ENCODE measurements around the gene LTBP1.
A peak's percentile ranks its signal among the peaks of the same experiment; 100 is the strongest.
"Not testable (repeated sequence)": the region's sequence is repeated elsewhere in the genome, so short reads cannot be mapped to it uniquely, and the experiment has no call there.

The LTBP1 gene

DNA sequence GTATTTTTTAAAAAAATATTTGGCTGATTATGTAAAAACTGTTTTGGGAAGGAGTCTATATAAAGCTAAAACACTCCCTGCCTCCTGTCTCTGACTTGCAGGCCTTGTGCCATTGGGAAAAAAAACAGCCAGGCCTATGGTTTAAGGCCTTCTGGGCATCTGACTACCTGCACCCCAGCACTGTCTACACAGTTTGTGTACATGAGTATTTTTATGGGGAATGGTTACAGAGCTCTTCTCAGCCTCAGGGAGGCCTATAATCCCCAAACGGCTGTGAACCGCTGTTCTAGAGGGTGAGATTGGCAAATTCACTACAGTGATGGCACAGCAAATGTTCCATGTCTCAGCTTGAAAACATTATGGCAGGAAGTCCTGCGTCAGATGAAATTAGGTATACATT is 96.1 kb downstream of the LTBP1 start:
- DNase-seq (ENCODE audit: low spot score), result no peak

DNA sequence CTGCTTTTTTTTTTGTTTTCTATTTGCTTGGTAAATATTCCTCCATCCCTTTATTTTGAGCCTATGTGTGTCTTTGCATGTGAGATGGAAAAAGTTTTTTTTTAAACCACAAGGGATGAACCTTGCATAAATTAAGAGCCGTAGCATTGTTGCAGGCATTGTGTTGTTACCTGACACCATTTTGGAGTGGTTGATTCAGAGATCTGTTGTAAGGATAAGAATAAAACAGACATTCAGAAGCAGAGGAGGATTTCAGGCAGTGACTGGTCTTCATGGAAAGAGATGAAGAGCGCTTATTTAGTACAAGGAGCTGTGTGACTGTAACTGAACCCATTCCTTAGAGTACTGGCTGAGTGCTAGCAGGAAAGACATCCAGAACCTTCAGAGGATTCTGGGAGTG is 101.2 kb downstream of the LTBP1 start:
- no peak for DNase-seq (ENCODE audit: low spot score)

- DNase-seq (ENCODE audit: low spot score), result peak; percentile 54
Observed at GRCh38 chr2:33051586-33052360, 105.0 kb downstream of the LTBP1 start.

DNA sequence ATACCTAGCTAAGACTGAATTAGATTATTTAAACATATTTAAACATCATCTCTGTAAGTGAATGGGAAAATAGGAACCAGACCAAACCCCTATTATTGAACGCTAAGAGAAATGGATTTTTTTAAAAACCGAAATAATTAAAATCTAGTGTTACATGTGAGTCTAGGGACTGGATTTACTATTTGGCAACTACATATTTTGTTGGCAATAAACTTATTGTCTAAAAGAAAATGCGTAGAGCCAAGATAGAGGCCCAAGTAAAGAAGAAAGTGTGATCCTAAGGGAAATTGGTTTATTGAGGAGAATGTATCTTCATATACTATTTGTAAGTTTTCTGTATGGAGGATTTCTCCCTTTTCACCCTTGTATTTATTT is 105.6 kb downstream of the LTBP1 start:
- no peak for DNase-seq (ENCODE audit: low spot score)

GRCh38 chr2:33052795-33053194 is 106.0 kb downstream of the LTBP1 start:
- not testable (repeated sequence) for DNase-seq (ENCODE audit: low spot score)

- no peak for DNase-seq (ENCODE audit: low spot score)
Observed at GRCh38 chr2:33056170-33056569, 109.4 kb downstream of the LTBP1 start.

DNA sequence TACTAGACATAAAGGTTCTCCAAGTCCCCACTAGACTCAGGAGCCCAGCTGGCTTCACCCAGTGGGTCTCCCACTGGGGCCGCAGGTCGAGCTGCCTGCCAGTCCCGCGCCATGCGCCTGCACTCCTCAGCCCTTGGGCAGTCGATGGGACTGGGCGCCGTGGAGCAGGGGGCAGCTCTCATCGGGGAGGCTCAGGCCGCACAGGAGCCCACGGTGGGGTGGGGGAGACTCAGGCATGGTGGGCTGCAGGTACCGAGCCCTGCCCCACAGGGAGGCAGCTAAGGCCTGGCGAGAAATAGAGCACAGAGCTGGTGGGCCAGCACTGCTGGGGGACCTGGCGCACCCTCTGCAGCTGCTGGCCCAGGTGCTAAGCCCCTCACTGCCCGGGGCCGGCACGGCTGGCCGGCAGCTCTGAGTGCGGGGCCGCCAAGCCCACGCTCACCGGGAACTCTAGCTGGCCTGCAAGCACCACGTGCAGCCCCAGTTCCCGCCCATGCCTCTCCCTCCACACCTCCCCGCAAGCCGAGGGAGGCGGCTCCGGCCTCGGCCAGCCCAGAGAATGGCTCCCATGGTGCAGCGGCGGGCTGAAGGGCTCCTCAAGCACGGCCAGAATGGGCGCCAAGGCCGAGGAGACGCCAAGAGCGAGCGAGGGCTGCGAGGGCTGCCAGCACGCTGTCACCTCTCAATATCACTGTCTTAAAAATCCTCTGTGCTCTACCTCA is 110.7 kb downstream of the LTBP1 start:
- not testable (repeated sequence) for DNase-seq (ENCODE audit: low spot score)

DNA sequence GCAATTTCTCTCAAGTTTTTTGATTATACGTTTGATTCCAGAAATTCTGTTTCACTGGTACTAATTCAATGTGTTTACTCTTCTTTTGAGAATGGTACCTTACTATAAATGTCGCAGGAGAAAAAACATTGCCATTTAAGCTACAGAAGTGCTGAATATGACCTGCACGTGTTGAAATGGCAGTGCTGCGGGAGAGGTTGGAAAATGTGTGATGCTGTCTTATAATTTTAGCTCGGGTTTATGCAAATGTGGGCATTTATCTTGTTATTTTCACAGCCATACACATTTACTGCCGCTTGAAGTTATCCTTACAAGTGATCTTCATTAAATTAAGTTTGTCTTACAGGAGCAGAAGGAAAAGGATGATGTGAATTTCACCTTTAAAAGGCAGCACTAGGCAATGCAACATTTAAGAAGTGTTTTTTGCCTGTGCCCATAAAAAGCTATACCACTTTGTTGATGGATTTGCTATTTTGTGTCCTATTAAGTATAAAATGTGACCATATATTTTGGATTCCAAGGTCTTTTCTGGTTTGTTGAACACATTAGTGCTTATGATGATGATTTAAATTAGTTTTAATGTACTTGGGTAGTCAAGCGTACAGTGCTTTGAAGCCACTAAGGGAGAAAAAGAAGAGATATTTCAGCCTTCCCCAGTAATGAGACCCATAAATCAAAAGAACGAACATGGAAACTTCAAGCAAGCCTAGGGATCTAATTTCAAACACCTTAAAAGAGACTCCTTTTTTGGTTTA is 112.1 kb downstream of the LTBP1 start:
- no peak for DNase-seq (ENCODE audit: low spot score)

DNA sequence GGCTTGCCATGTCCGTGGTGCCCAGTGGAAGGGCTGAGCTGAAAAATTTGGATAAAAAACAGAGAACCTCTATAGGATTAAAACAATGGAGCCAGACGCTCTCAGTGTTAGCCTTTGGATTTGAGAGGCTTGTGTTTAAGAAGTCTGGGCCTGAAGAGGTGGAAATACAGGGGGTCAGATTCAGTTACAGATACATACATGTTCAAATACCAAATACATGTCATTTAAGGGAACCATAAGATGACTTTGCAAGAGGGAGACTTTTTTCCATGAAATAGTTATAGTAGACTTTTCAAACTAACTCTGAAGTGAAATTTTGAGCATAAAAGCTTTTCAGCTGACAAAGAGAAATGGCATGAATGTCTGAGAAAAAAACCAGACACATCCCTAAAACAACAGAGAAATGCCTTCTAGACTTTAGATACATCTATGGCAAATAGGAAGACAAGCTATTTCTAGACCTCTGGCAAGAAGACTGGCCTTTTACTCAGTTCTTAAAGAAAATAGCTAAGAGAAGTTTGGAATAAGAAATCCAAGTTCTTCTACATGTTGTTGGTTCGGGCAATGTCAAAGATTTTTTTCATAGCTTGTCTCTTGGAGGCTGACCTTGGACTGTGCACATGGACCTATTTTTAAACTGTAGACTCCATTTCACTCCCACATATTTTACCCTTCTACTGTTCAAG is 112.9 kb downstream of the LTBP1 start:
- no peak for DNase-seq (ENCODE audit: low spot score)

GRCh38 chr2:33060405-33060804 is 113.7 kb downstream of the LTBP1 start:
- no peak for DNase-seq (ENCODE audit: low spot score)

DNA sequence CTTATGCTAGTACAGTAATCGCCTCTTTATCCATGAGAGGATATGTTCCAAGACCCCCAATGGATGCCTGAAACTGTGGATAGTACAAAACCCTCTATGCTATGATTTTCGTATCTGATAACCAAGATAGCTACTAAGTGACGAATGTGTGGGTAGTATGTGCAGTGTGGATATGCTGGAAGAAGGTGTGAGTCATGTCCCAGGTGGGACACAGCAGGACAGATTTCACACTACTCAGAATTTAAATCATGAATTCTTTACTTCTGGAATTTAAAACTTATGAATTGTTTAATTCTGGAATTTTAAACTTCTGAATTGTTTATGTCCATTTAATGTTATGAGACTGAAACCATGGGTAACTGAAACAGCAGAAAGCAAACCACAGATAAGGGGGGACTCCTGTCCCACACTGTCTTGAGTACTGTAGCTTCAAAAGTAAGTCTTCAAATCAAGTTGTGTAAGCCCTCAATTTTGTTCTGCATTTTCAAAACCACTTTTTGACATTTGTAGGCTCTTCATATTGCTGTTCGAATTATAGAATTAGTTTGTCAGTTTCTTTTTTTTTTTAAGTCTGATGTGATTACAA is 116.0 kb downstream of the LTBP1 start:
- no peak for DNase-seq (ENCODE audit: low spot score)

GRCh38 chr2:33064349-33064801 is 117.6 kb downstream of the LTBP1 start:
- DNase-seq (ENCODE audit: low spot score), result no peak

GRCh38 chr2:33067598-33067997 is 120.8 kb downstream of the LTBP1 start:
- no peak for DNase-seq (ENCODE audit: low spot score)

DNA sequence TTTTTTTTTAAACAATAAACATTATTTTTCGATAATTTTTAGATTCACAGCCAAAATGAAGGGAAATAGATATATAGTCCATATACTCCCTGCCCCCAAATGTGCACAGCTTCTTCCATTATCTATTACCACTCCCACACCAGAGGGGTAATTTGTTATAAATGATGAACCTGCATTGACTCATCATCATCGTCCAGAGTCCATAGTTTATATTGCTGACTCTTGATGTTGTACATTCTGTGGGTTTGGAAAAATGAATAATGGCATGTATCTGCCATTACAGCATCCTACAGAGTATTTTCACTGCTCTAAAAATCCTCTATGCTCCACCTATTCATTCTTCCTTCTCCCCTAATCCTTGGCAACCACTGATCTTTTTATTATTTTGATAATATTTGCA is 121.5 kb downstream of the LTBP1 start:
- DNase-seq (ENCODE audit: low spot score), result no peak

GRCh38 chr2:33069894-33070651 is 123.3 kb downstream of the LTBP1 start:
- no peak for DNase-seq (ENCODE audit: low spot score)

DNA sequence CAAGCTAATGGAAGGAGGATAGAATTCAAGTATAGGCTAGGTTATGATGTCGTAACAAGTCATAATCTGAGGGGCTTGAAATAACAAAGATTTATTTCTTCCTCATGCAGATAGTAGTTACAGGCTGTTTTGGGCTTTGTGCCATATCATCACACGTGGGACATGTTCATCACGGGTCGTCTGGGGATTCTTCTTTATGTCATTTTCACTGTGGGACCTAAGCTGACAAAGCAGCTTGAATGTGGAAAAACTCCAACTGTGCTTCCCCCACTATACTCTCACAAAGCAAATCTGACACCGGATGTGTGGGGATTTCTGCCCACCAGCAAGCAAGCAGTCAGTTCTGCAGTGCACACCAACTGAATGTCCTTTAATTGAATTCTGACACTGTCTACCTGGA is 124.8 kb downstream of the LTBP1 start:
- DNase-seq (ENCODE audit: low spot score), result no peak

GRCh38 chr2:33072614-33073013 is 125.9 kb downstream of the LTBP1 start:
- DNase-seq (ENCODE audit: low spot score), result no peak

GRCh38 chr2:33073018-33073417 is 126.3 kb downstream of the LTBP1 start:
- no peak for DNase-seq (ENCODE audit: low spot score)

GRCh38 chr2:33074197-33074596 is 127.4 kb downstream of the LTBP1 start:
- no peak for DNase-seq (ENCODE audit: low spot score)

DNA sequence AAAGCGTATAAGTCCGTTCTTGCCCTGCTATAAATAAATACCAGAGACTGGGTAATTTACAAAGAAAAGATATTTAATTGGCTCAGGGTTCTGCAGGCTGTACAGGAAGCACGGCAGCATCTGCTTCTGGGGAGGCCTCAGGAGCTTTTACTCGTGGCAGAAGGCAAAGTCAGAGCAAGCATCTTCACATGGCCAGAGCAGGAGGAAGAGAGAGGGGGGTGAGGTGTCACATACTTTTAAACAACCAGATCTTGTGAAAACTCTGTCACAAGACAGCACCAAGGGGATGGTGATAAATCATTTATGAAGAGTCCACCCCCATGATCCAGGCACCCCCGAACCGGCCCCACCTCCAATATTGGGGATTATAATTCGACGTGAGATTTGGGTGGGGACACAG is 130.6 kb downstream of the LTBP1 start:
- no peak for DNase-seq (ENCODE audit: low spot score)

DNA sequence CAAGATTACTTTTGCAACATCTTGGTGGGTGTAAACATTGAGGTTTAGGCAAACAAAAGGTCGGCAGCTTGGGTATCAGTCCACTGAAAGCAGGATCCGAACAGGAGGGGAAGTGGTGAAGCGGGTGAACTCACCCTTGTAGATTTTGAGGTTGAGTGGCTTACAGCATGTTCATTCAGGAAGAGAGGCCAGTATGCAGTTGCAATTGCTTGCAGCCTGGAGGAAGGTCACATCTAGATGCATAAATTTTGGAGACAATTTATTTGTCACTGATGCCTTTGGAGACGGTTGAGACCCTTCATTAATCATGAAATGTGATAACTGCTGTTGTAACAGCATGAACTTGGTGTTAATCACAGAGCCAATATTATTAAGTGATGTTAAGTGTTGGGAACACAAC is 131.1 kb downstream of the LTBP1 start:
- no peak for DNase-seq (ENCODE audit: low spot score)

Data from HuH-7 (cell line).